Neural crest cell (in vitro differentiated cells): ENCODE data around the gene IQSEC2. TPM values are rescaled to one million over a fixed set of nuclear protein-coding genes. Genes with fewer than 3 reads are reported as not detected.

Experiments used
- DNase-seq: peaks from one replicate; pipeline ENCODE4 v3.0.0; 2021; ENCODE audit warnings: low read depth, mixed read lengths, low spot score
- H3K27ac Mint-ChIP-seq: one replicate; pipeline ENCODE4 v1.8.0; 2021; ENCODE audit warnings: mild to moderate bottlenecking, mixed read lengths; ENCODE audit not compliant: unreplicated experiment
- H3K27me3 Mint-ChIP-seq: 2 replicates; pipeline ENCODE4 v1.8.0; 2021; ENCODE audit warnings: low read depth, mild to moderate bottlenecking, mixed read lengths
- H3K36me3 Mint-ChIP-seq: 2 replicates; pipeline ENCODE4 v1.8.0; 2021; ENCODE audit warnings: low read depth, mild to moderate bottlenecking, mixed read lengths
- H3K4me1 Mint-ChIP-seq: 2 replicates; pipeline ENCODE4 v1.8.0; 2021; ENCODE audit warnings: mixed read lengths
- H3K4me3 Mint-ChIP-seq: one replicate; pipeline ENCODE4 v1.8.0; 2021; ENCODE audit warnings: mild to moderate bottlenecking, mixed read lengths
- H3K9me3 Mint-ChIP-seq: 2 replicates; pipeline ENCODE4 v1.8.0; 2021; ENCODE audit warnings: mixed read lengths
- CTCF ChIP-seq: fragments of 200-600 bp; sonication (generic); conservative IDR thresholded peaks from 2 replicates; pipeline ENCODE4 v1.5.0; 2021; ENCODE audit warnings: antibody characterized with exemption, mild to moderate bottlenecking
- total RNA-seq: library from RNA; stranded (reverse); gene quantifications from 2 replicates; pipeline ENCODE4 v1.2.1, GENCODE V29; 2021

The IQSEC2 gene
- total RNA-seq, 1 donor from 2014 or later: 1.7 TPM

GRCh38 chrX:53318766-53319353 lies 37.5 kb upstream of the IQSEC2 start:
- Mint-ChIP-seq H3K9me3 (peaks cover under 1% of the 10 kb centered on the region), H3K27ac (no peak overlapping the region), H3K4me1 (peaks cover 8% of the 10 kb centered on the region)

DNA sequence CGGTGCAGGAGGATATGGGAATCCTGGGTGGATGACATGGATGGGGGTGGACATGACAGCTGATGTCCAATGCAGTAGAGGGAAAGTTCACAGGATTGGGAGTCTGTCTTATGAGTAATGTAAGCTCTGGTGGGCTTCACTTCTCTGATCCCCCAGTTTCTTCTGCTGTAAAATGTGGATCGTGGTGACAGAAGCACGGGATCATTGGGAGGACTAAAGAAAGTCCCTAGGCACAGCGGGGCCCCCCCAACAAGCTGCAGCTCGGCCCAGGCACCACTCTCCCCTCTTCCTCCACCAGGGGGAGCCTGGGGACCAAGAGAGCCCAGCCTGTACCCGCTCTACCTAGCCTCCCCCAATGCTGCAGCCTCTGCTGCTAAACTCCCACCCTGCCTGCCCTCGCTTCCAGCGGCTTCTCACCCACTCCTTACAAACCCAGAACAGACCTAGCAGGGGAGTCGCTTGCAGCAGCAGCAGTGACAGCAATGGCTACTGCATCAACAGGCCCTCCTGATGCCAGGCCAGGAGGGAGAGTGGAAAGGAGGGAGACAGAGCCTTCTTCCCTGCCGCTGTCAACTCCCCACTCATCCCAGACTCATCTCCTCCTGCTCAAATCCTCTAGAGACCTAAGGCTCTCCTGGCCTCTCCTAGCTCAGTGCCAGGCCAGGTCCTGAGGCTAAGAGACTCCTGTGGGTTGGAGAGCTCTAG lies 36.1 kb upstream of the IQSEC2 start:
- TF ChIP-seq CTCF: peak; percentile 76
- DNase-seq: peak; percentile 65
- Mint-ChIP-seq H3K9me3 (no peaks in the 10 kb centered on the region), H3K27me3 (peaks cover 51% of the 10 kb centered on the region), H3K4me3 (peak overlapping the region; percentile 49), H3K4me1 (peaks cover 8% of the 10 kb centered on the region), H3K27ac (no peak overlapping the region), H3K36me3 (peaks cover 2% of the 10 kb centered on the region)

More at GRCh38 chrX:53318766-53319353, 37.5 kb upstream of the IQSEC2 start:
- Mint-ChIP-seq H3K4me3 (peak overlapping the region; percentile 85), H3K27me3 (peaks cover 62% of the 10 kb centered on the region), H3K36me3 (peaks cover 2% of the 10 kb centered on the region)
- DNase-seq: no peak
- TF ChIP-seq CTCF: no peak

DNA sequence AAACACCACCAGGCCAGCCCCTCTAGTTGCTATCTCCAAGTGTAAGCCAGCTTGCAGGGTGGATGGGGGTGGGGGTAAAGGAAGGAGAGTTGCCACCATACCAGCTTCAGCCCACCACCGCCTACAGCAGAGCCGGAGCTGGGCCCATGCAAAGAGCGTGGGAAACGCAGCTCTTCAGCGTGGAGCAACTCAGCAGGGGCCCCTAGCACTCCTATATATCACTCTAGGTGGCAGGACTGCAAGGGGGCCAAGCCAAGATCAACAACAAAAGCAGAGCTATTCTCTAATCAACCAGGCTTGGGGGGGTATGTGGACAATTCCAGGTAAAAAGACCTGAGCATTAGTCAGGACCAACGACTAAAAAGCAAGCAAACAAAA lies 35.5 kb upstream of the IQSEC2 start:
- H3K4me3 Mint-ChIP-seq: no peak overlapping the region
- H3K27ac Mint-ChIP-seq: no peak overlapping the region
- no peak for DNase-seq
- peaks cover 44% of the 10 kb centered on the region for H3K27me3 Mint-ChIP-seq
- H3K4me1 Mint-ChIP-seq: peaks cover 4% of the 10 kb centered on the region
- H3K9me3 Mint-ChIP-seq: no peaks in the 10 kb centered on the region
- no peak for TF ChIP-seq CTCF
- no peaks in the 10 kb centered on the region for H3K36me3 Mint-ChIP-seq

GRCh38 chrX:53316111-53316859 lies 34.9 kb upstream of the IQSEC2 start:
- no peaks in the 10 kb centered on the region for H3K4me1 Mint-ChIP-seq
- DNase-seq: no peak
- H3K9me3 Mint-ChIP-seq: no peaks in the 10 kb centered on the region
- H3K36me3 Mint-ChIP-seq: no peaks in the 10 kb centered on the region
- H3K27ac Mint-ChIP-seq: no peak overlapping the region
- no peak for TF ChIP-seq CTCF
- H3K27me3 Mint-ChIP-seq: peaks cover 39% of the 10 kb centered on the region
- H3K4me3 Mint-ChIP-seq: no peak overlapping the region

DNA sequence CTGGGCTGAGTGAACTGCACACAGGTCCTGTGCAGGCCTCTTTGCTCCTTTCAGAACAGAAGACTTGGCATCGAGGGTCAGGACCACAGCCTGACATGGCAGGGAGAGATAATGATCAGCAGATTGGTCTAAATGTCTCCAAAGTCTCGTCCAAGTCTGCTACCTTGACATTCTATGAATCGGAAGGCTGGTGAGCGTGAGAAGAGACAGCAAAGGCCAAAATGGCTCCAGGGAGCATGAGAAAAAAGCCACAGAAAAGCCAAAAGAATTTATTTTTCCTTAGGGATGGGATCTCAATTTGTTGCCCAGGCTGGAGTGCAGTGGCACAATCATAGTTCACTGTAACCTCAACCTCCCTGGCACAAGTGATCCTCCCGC lies 32.3 kb upstream of the IQSEC2 start:
- no peak for TF ChIP-seq CTCF
- DNase-seq: no peak
- Mint-ChIP-seq H3K4me3 (no peak overlapping the region), H3K9me3 (no peaks in the 10 kb centered on the region), H3K36me3 (no peaks in the 10 kb centered on the region), H3K4me1 (no peaks in the 10 kb centered on the region), H3K27me3 (peaks cover 23% of the 10 kb centered on the region), H3K27ac (no peak overlapping the region)
